Lower lobe of right lung (tissue), 2 donors: Measurements from ENCODE around the gene YIF1A. TPM values are rescaled to one million over a fixed set of nuclear protein-coding genes. Genes with fewer than 3 reads are reported as not detected.

Source experiments
- ATAC-seq, 2 donors: fragments of 200-7000 bp; cut with Tn5 transposase; one replicate each; pipeline ENCODE4 v1.9.1; 2020 to 2022; ENCODE audit warnings: mild to moderate bottlenecking in 2 of 2, moderate library complexity in 2 of 2
- DNase-seq: peaks from one replicate; pipeline ENCODE4 v3.0.0-alpha.2; 2020
- H3K27ac ChIP-seq: fragments of 200-600 bp; one replicate; pipeline ENCODE4 v1.8.0; 2022
- H3K27me3 ChIP-seq: fragments of 200-600 bp; one replicate; pipeline ENCODE4 v1.8.0; 2022; ENCODE audit warnings: low read depth
- H3K36me3 ChIP-seq: fragments of 200-600 bp; one replicate; pipeline ENCODE4 v1.8.0; 2022; ENCODE audit warnings: mild to moderate bottlenecking
- H3K4me1 ChIP-seq: fragments of 200-600 bp; one replicate; pipeline ENCODE4 v1.8.0; 2022
- H3K4me3 ChIP-seq: fragments of 200-600 bp; one replicate; pipeline ENCODE4 v1.8.0; 2022; ENCODE audit warnings: mild to moderate bottlenecking
- H3K9me3 ChIP-seq: fragments of 200-600 bp; one replicate; pipeline ENCODE4 v1.8.0; 2022
- intact Hi-C: fragments of 100-400 bp; cut with DNase I; formaldehyde crosslinking; loops from one replicate; pipeline ENCODE4 v1.11.0; 2022
- total RNA-seq: library from RNA; stranded (reverse); fragmentation: NEBNext Ultra II Directional; extraction: Animal tissue kit (Norgen Biotek cat#: 25700); gene quantifications from one replicate; pipeline ENCODE4 v1.2.1, GENCODE V29; 2021
- TF ChIP-seq, protein P1 (sequence below): fragments of 200-600 bp; IDR thresholded peaks from one replicate; pipeline ENCODE4 v1.8.0; 2022; ENCODE audit warnings: antibody characterized with exemption, mild to moderate bottlenecking
- donor health status: DM: no; HTN: yes; CAD: no; lungs with severe emphysema.

YIF1A gene
- total RNA-seq, 1 donor from 2014 or later = 67.8 TPM

DNA sequence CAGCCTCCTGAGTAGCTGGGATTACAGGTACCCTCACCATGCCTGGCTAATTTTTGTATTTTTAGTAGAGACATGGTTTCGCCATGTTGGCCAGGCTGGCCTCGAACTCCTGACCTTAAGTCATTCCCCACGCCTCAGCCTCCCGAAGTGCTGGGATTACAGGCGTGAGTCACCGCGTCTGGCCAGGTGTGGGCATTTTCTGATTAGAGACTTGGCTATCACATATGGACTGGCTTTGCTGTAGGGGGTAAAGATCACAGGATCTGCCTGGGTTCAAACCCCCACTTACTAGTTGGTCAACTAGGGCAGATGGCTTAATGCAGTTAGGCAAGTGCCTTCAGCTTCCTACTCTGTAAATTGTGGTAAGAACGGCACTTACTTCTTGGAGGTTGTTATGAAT lies 21.4 kb upstream of the YIF1A start:
- Histone ChIP-seq H3K4me3 (no peak overlapping the region), H3K36me3 (no peaks in the 10 kb centered on the region), H3K27ac (no peak overlapping the region), H3K4me1 (peaks cover 10% of the 10 kb centered on the region), H3K27me3 (no peaks in the 10 kb centered on the region), H3K9me3 (no peaks in the 10 kb centered on the region)
- DNase-seq = no peak
- intact Hi-C loops = no loop called here
- ATAC-seq = no peak
- TF ChIP-seq, protein P1, sequence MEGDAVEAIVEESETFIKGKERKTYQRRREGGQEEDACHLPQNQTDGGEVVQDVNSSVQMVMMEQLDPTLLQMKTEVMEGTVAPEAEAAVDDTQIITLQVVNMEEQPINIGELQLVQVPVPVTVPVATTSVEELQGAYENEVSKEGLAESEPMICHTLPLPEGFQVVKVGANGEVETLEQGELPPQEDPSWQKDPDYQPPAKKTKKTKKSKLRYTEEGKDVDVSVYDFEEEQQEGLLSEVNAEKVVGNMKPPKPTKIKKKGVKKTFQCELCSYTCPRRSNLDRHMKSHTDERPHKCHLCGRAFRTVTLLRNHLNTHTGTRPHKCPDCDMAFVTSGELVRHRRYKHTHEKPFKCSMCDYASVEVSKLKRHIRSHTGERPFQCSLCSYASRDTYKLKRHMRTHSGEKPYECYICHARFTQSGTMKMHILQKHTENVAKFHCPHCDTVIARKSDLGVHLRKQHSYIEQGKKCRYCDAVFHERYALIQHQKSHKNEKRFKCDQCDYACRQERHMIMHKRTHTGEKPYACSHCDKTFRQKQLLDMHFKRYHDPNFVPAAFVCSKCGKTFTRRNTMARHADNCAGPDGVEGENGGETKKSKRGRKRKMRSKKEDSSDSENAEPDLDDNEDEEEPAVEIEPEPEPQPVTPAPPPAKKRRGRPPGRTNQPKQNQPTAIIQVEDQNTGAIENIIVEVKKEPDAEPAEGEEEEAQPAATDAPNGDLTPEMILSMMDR = no peak

DNA sequence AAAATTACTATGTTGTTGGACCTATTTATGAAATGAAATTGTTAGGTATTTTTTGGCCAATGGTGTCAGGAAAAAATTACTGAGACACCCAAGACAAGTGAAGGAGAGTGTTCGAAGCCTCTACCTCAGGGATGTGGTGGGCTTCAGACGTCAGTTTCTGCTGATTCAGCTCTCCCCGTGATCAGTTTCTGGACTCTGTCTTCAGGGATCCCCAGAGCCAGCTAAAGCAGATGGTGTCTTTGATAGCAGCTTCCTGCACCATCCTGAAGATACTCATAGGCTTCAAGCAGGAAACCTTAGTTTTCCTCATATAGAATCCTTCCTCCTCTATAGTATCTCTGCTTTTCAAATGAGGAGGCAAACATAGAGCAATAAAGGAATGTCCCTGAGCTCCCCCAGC lies 20.5 kb upstream of the YIF1A start:
- intact Hi-C loops = no loop called here
- ATAC-seq (no peak), DNase-seq (no peak)
- Histone ChIP-seq H3K36me3 (no peaks in the 10 kb centered on the region), H3K4me1 (peaks cover 10% of the 10 kb centered on the region), H3K9me3 (no peaks in the 10 kb centered on the region), H3K4me3 (no peak overlapping the region), H3K27me3 (no peaks in the 10 kb centered on the region), H3K27ac (no peak overlapping the region)
- TF ChIP-seq, protein P1 = no peak

DNA sequence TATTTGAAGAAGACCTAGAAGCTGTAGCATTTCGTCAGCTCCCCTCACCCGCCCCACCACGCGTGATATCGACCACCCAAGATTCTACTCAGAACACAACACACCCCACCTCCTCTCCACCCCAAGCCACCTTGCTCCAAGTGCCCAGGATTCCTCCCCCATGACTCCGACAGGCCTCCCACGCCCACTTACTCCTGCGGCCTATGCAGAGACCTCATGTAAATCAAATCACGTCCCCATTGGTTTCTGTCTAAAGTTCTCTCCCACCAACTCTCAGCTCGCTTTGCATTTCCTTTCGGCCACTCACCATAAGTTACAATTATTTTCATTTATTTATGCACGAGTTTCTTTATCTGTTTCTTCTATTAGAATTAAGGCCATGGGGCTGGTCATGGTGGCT lies 13.7 kb upstream of the YIF1A start:
- H3K9me3 ChIP-seq = no peaks in the 10 kb centered on the region
- ATAC-seq (no peak), DNase-seq (no peak)
- H3K27me3 ChIP-seq = no peaks in the 10 kb centered on the region
- H3K27ac ChIP-seq = no peak overlapping the region
- H3K4me3 ChIP-seq = no peak overlapping the region
- intact Hi-C loops = no loop called here
- no peaks in the 10 kb centered on the region for H3K36me3 ChIP-seq
- H3K4me1 ChIP-seq = no peaks in the 10 kb centered on the region
- TF ChIP-seq, protein P1 = no peak

DNA sequence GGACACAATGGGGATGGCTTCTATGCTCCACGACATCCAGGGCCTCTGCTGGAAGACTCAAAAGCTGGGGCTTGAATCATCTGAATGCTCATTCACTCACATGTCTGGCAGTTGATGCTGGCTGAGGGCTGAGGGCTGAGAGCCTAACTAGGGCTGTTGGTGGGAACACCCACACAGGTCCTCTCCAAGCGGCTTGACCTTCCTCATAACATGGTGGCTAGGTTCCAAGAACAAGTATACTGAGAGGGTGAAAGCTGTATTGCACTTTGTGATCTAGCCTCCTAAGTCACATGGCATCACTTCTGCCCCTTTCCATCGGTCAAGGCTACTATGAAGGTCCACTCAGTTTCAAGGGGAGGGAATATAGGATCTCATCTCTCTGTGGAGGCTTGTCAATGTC lies 10.2 kb upstream of the YIF1A start:
- ATAC-seq (no peak), DNase-seq (no peak)
- intact Hi-C loops = no loop called here

DNA sequence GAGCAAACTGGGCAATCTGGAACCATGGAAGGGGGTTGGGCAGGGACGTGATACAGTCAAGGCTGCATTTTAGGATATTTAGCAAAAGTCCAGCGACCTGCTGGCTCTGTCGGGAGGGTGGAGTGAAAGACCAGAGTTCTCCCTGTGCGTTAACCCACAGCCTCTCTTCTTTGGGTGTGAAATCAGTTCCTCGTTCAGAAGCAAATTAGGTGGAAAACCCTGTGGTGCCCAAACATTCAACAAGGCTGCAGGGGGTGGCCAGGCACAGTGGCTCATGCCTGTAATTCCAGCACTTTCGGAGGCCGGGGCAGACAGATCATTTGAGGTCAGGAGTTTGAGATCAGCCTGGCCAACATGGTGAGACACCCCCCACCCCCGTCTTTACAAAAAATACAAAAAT lies 8.7 kb upstream of the YIF1A start:
- DNase-seq = no peak
- Histone ChIP-seq H3K9me3 (no peaks in the 10 kb centered on the region), H3K27me3 (peaks cover 24% of the 10 kb centered on the region), H3K4me1 (no peaks in the 10 kb centered on the region), H3K27ac (no peak overlapping the region), H3K4me3 (no peak overlapping the region), H3K36me3 (no peaks in the 10 kb centered on the region)
- TF ChIP-seq, protein P1 = no peak
- ATAC-seq = no peak
- intact Hi-C loops = no loop called here

More for the DNA sequence above, 10.2 kb upstream of the YIF1A start:
- no peak overlapping the region for H3K27ac ChIP-seq
- H3K4me3 ChIP-seq = no peak overlapping the region
- no peaks in the 10 kb centered on the region for H3K9me3 ChIP-seq
- H3K4me1 ChIP-seq = no peaks in the 10 kb centered on the region
- no peaks in the 10 kb centered on the region for H3K36me3 ChIP-seq
- peaks cover 10% of the 10 kb centered on the region for H3K27me3 ChIP-seq
- TF ChIP-seq, protein P1 = no peak
